ENCODE measurements around the gene RAVER1. TPM values are rescaled to one million over a fixed set of nuclear protein-coding genes. Genes with fewer than 3 reads are reported as not detected.

RAVER1 gene
- total and polyA plus RNA-seq, 2 of the 8 experiments (the other 6 are each of a cell fraction or from before 2014, with no cell fraction given) = 5.7 to 70.5 TPM

DNA sequence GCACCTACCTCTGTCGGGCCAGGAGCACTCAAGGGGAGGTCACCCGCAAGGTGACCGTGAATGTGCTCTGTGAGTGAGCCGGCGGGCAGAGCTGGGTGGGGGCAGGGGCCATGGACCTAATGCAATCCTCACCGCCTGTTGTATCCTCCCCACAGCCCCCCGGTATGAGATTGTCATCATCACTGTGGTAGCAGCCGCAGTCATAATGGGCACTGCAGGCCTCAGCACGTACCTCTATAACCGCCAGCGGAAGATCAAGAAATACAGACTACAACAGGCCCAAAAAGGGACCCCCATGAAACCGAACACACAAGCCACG lies 48.4 kb downstream of the RAVER1 start (continued):
- TF ChIP-seq KDM4A (IDR thresholded peaks at IDR 0.05; ENCODE audit: low read depth, low read length, severe bottlenecking) (no peak), BACH1 (IDR thresholded peaks at IDR 0.05; ENCODE audit: low read length) (no peak)

All from H1 (cell line).